DOHH2 (cell line): ENCODE results near the gene GAS1.

Source experiments
- H3F3A ChIP-seq: fragments of 200-600 bp; sonication (generic), shearing (Covaris generic); 2 replicates; pipeline ENCODE4 v1.6.0; 2016; ENCODE audit warnings: antibody characterized with exemption, mild to moderate bottlenecking; ENCODE audit not compliant: control insufficient read depth, insufficient read depth
- H3K27ac ChIP-seq: fragments of 200-600 bp; sonication (generic); 2 replicates; pipeline ENCODE4 v1.5.1; 2014; ENCODE audit warnings: low read depth, mild to moderate bottlenecking, low read length, moderate library complexity
- H3K27me3 ChIP-seq: fragments of 200-600 bp; sonication (generic); 2 replicates; pipeline ENCODE4 v1.6.1; 2014; ENCODE audit warnings: mild to moderate bottlenecking, low read length, mixed read lengths; ENCODE audit not compliant: control insufficient read depth
- H3K36me3 ChIP-seq: fragments of 200-600 bp; sonication (generic); 2 replicates; pipeline ENCODE4 v1.6.1; 2014; ENCODE audit warnings: mild to moderate bottlenecking, low read length, moderate library complexity, mixed read lengths; ENCODE audit not compliant: control insufficient read depth
- H3K4me1 ChIP-seq: fragments of 200-600 bp; sonication (generic); 2 replicates; pipeline ENCODE4 v1.6.1; 2014; ENCODE audit warnings: mild to moderate bottlenecking, low read length, mixed read lengths; ENCODE audit not compliant: control insufficient read depth
- H3K4me2 ChIP-seq: fragments of 200-600 bp; sonication (generic); 2 replicates; pipeline ENCODE4 v1.6.0; 2014; ENCODE audit warnings: mild to moderate bottlenecking, low read length, moderate library complexity
- H3K4me3 ChIP-seq: fragments of 200-600 bp; sonication (generic); 2 replicates; pipeline ENCODE4 v1.5.1; 2014; ENCODE audit warnings: mild to moderate bottlenecking, low read length, mixed read lengths
- H3K79me2 ChIP-seq: fragments of 200-600 bp; sonication (generic); 2 replicates; pipeline ENCODE4 v1.6.1; 2014; ENCODE audit warnings: mild to moderate bottlenecking, low read length, mixed read lengths; ENCODE audit not compliant: control insufficient read depth
- H3K9me2 ChIP-seq: fragments of 200-600 bp; sonication (generic); replicated peaks from 2 replicates; pipeline ENCODE4 v1.6.1; 2014; ENCODE audit warnings: mild to moderate bottlenecking, low read length, mixed read lengths; ENCODE audit not compliant: control insufficient read depth
- H3K9me3 ChIP-seq: fragments of 200-600 bp; sonication (generic); 2 replicates; pipeline ENCODE4 v1.6.1; 2014; ENCODE audit warnings: antibody characterized with exemption, low read length, mixed read lengths; ENCODE audit not compliant: control insufficient read depth, insufficient read depth
- H4K20me1 ChIP-seq: fragments of 200-600 bp; sonication (generic); 2 replicates; pipeline ENCODE4 v1.6.0; 2014; ENCODE audit warnings: low read depth, mild to moderate bottlenecking, antibody characterized with exemption, low read length, moderate library complexity; ENCODE audit not compliant: control insufficient read depth, insufficient read depth
- EZH2phosphoT487 ChIP-seq: fragments of 200-600 bp; sonication (generic); IDR thresholded peaks from 2 replicates; pipeline ENCODE4 v1.6.1; 2017; ENCODE audit warnings: borderline replicate concordance, mild to moderate bottlenecking, antibody characterized with exemption, low read length, moderate library complexity, mixed read lengths
- TF ChIP-seq, protein P1 (sequence below): fragments of 200-600 bp; sonication (generic); IDR thresholded peaks from one replicate; pipeline ENCODE4 v1.5.1; 2014; ENCODE audit warnings: antibody characterized with exemption, mild to moderate bottlenecking, low read depth, low read length; ENCODE audit not compliant: poor library complexity, severe bottlenecking

GAS1 gene

GRCh38 chr9:86943201-86944113 lies 3.8 kb downstream of the GAS1 start:
- no peaks in the 10 kb centered on the region for H3K79me2 ChIP-seq
- H3K4me3 ChIP-seq = no peak overlapping the region
- H3K36me3 ChIP-seq = no peaks in the 10 kb centered on the region
- 0 out of 2 replicates have a peak, but pooled peaks cover 3% of the 10 kb centered on the region for H3K4me1 ChIP-seq
- H3K27ac ChIP-seq = no peak overlapping the region
- H3F3A ChIP-seq = no peaks in the 10 kb centered on the region
- TF ChIP-seq, protein P1, sequence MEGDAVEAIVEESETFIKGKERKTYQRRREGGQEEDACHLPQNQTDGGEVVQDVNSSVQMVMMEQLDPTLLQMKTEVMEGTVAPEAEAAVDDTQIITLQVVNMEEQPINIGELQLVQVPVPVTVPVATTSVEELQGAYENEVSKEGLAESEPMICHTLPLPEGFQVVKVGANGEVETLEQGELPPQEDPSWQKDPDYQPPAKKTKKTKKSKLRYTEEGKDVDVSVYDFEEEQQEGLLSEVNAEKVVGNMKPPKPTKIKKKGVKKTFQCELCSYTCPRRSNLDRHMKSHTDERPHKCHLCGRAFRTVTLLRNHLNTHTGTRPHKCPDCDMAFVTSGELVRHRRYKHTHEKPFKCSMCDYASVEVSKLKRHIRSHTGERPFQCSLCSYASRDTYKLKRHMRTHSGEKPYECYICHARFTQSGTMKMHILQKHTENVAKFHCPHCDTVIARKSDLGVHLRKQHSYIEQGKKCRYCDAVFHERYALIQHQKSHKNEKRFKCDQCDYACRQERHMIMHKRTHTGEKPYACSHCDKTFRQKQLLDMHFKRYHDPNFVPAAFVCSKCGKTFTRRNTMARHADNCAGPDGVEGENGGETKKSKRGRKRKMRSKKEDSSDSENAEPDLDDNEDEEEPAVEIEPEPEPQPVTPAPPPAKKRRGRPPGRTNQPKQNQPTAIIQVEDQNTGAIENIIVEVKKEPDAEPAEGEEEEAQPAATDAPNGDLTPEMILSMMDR = no peak
- TF ChIP-seq EZH2phosphoT487 = no peak
- no peaks in the 10 kb centered on the region for H3K9me3 ChIP-seq
- H3K4me2 ChIP-seq = no peak overlapping the region
- no peaks in the 10 kb centered on the region for H4K20me1 ChIP-seq
- H3K9me2 ChIP-seq = no peaks in the 10 kb centered on the region
- H3K27me3 ChIP-seq = peaks cover 31% of the 10 kb centered on the region

- Histone ChIP-seq H3K9me3 (no peaks in the 10 kb centered on the region), H3K4me1 (no peaks in the 10 kb centered on the region), H3K36me3 (no peaks in the 10 kb centered on the region), H3K4me3 (no peak overlapping the region), H3K9me2 (no peaks in the 10 kb centered on the region), H4K20me1 (no peaks in the 10 kb centered on the region), H3K79me2 (no peaks in the 10 kb centered on the region), H3K27me3 (peaks cover 31% of the 10 kb centered on the region), H3K4me2 (no peak overlapping the region), H3K27ac (no peak overlapping the region), H3F3A (no peaks in the 10 kb centered on the region)
- TF ChIP-seq EZH2phosphoT487 = no peak
- TF ChIP-seq, protein P1 = no peak
Observed at GRCh38 chr9:86942281-86943200, 4.8 kb downstream of the GAS1 start.

- Histone ChIP-seq H3K79me2 (no peaks in the 10 kb centered on the region), H3K27me3 (peaks cover 27% of the 10 kb centered on the region), H3K36me3 (no peaks in the 10 kb centered on the region), H3K4me1 (no peaks in the 10 kb centered on the region), H3K9me2 (no peaks in the 10 kb centered on the region), H3F3A (no peaks in the 10 kb centered on the region), H3K9me3 (no peaks in the 10 kb centered on the region), H4K20me1 (no peaks in the 10 kb centered on the region), H3K4me3 (no peak overlapping the region), H3K4me2 (no peak overlapping the region), H3K27ac (no peak overlapping the region)
- no peak for TF ChIP-seq EZH2phosphoT487
Observed at GRCh38 chr9:86941197-86941596, 6.1 kb downstream of the GAS1 start.
